ENCODE measurements around the gene STN1.
A peak's percentile ranks its signal among the peaks of the same experiment; 100 is the strongest.

Gene STN1

GRCh38 chr10:103921248-103921647 is 3.3 kb upstream of the STN1 start:
- Mint-ChIP-seq H3K4me3 (no peak overlapping the region), H3K9me3 (no peaks in the 10 kb centered on the region), H3K36me3 (peaks cover 9% of the 10 kb centered on the region), H3K27ac (no peak overlapping the region), H3K4me1 (peaks cover 18% of the 10 kb centered on the region), H3K27me3 (peaks cover 1% of the 10 kb centered on the region)
- CTCF ChIA-PET = interaction anchor here (1.1 to 2.7 kb wide), 11 partner anchors 11 to 201 kb away, joined by 3 to 19 read pairs (median 7); partner anchors contain the start of gene SFR1
- no peak for DNase-seq

GRCh38 chr10:103919648-103920025 is 1.7 kb upstream of the STN1 start:
- Mint-ChIP-seq H3K9me3 (peaks cover 7% of the 10 kb centered on the region), H3K4me1 (peaks cover 34% of the 10 kb centered on the region), H3K4me3 (no peak overlapping the region), H3K36me3 (peaks cover 25% of the 10 kb centered on the region), H3K27ac (no peak overlapping the region), H3K27me3 (no peaks in the 10 kb centered on the region)
- CTCF ChIA-PET = interaction anchor here (0.5 to 2.3 kb wide), 4 partner anchors 10 to 34 kb away, joined by 3 to 6 read pairs (median 4); no protein-coding TSS in a partner anchor
- DNase-seq = no peak

- Mint-ChIP-seq H3K36me3 (peaks cover 41% of the 10 kb centered on the region), H3K27ac (peak overlapping the region; percentile 90), H3K4me3 (peak overlapping the region; percentile 84), H3K9me3 (peaks cover 7% of the 10 kb centered on the region), H3K27me3 (no peaks in the 10 kb centered on the region), H3K4me1 (peaks cover 51% of the 10 kb centered on the region)
- CTCF ChIA-PET = interaction anchor here (1.4 to 2.4 kb wide), 2 partner anchors 16 to 23 kb away, joined by 3 to 12 read pairs; no protein-coding TSS in a partner anchor
- peak; percentile 50 for DNase-seq
Measured at GRCh38 chr10:103917302-103918052, 507 bp downstream of the STN1 start.

- Mint-ChIP-seq H3K4me3 (peak overlapping the region; percentile 84), H3K27me3 (no peaks in the 10 kb centered on the region), H3K36me3 (peaks cover 45% of the 10 kb centered on the region), H3K9me3 (peaks cover 7% of the 10 kb centered on the region), H3K4me1 (peaks cover 57% of the 10 kb centered on the region), H3K27ac (peak overlapping the region; percentile 90)
- DNase-seq = no peak
- CTCF ChIA-PET = interaction anchor here (1.4 to 2.4 kb wide), 3 partner anchors 15 to 27 kb away, joined by 3 to 12 read pairs (median 5); no protein-coding TSS in a partner anchor
Measured at GRCh38 chr10:103916876-103917275, 1.1 kb downstream of the STN1 start.

- Mint-ChIP-seq H3K27me3 (no peaks in the 10 kb centered on the region), H3K4me1 (peaks cover 63% of the 10 kb centered on the region), H3K36me3 (peaks cover 45% of the 10 kb centered on the region), H3K9me3 (peaks cover 7% of the 10 kb centered on the region), H3K27ac (peak overlapping the region; percentile 90), H3K4me3 (peak overlapping the region; percentile 84)
- DNase-seq = no peak
- CTCF ChIA-PET = interaction anchor here (1.6 to 2.4 kb wide), 2 partner anchors 15 to 26 kb away, joined by 5 to 12 read pairs; no protein-coding TSS in a partner anchor
Measured at GRCh38 chr10:103916254-103916653, 1.7 kb downstream of the STN1 start.

GRCh38 chr10:103915796-103916195 is 2.2 kb downstream of the STN1 start:
- Mint-ChIP-seq H3K27ac (peak overlapping the region; percentile 90), H3K9me3 (peaks cover 7% of the 10 kb centered on the region), H3K27me3 (no peaks in the 10 kb centered on the region), H3K36me3 (peaks cover 47% of the 10 kb centered on the region), H3K4me1 (peaks cover 67% of the 10 kb centered on the region), H3K4me3 (peak overlapping the region; percentile 84)
- CTCF ChIA-PET = interaction anchor here (1.6 kb wide), 1 partner anchor 26 kb away, joined by 5 read pairs; no protein-coding TSS in a partner anchor
- DNase-seq = peak; percentile 53

- peaks cover 67% of the 10 kb centered on the region for H3K36me3 Mint-ChIP-seq
- CTCF ChIA-PET = interaction anchor here (1.6 kb wide), 1 partner anchor 25 kb away, joined by 5 read pairs; no protein-coding TSS in a partner anchor
- no peaks in the 10 kb centered on the region for H3K27me3 Mint-ChIP-seq
- no peak overlapping the region for H3K4me3 Mint-ChIP-seq
- no peak for DNase-seq
- H3K27ac Mint-ChIP-seq = peak overlapping the region; percentile 100
- peaks cover 79% of the 10 kb centered on the region for H3K4me1 Mint-ChIP-seq
- peaks cover 7% of the 10 kb centered on the region for H3K9me3 Mint-ChIP-seq
Measured at GRCh38 chr10:103912759-103913158, 5.2 kb downstream of the STN1 start.

GRCh38 chr10:103911021-103911459 is 6.9 kb downstream of the STN1 start:
- peak overlapping the region; percentile 67 for H3K4me3 Mint-ChIP-seq
- peak; percentile 75 for DNase-seq
- CTCF ChIA-PET = interaction anchor here (1.1 to 1.5 kb wide), 3 partner anchors 9 to 23 kb away, joined by 3 to 4 read pairs (median 3); no protein-coding TSS in a partner anchor
- H3K36me3 Mint-ChIP-seq = peaks cover 57% of the 10 kb centered on the region
- H3K27me3 Mint-ChIP-seq = no peaks in the 10 kb centered on the region
- H3K27ac Mint-ChIP-seq = peak overlapping the region; percentile 100
- H3K9me3 Mint-ChIP-seq = peaks cover 7% of the 10 kb centered on the region
- H3K4me1 Mint-ChIP-seq = peaks cover 82% of the 10 kb centered on the region

- H3K4me1 Mint-ChIP-seq = peaks cover 79% of the 10 kb centered on the region
- H3K36me3 Mint-ChIP-seq = peaks cover 55% of the 10 kb centered on the region
- peak overlapping the region; percentile 100 for H3K27ac Mint-ChIP-seq
- H3K4me3 Mint-ChIP-seq = peak overlapping the region; percentile 67
- CTCF ChIA-PET = interaction anchor here (0.9 to 3.2 kb wide), 7 partner anchors 9 to 22 kb away, joined by 3 to 13 read pairs (median 4); no protein-coding TSS in a partner anchor
- DNase-seq = no peak
- H3K27me3 Mint-ChIP-seq = no peaks in the 10 kb centered on the region
- H3K9me3 Mint-ChIP-seq = peaks cover 7% of the 10 kb centered on the region
Measured at GRCh38 chr10:103910442-103911012, 7.5 kb downstream of the STN1 start.

- no peak overlapping the region for H3K4me3 Mint-ChIP-seq
- DNase-seq = no peak
- H3K4me1 Mint-ChIP-seq = peaks cover 73% of the 10 kb centered on the region
- H3K36me3 Mint-ChIP-seq = peaks cover 54% of the 10 kb centered on the region
- CTCF ChIA-PET = no interaction called here
- no peaks in the 10 kb centered on the region for H3K27me3 Mint-ChIP-seq
- no peaks in the 10 kb centered on the region for H3K9me3 Mint-ChIP-seq
- no peak overlapping the region for H3K27ac Mint-ChIP-seq
Measured at GRCh38 chr10:103905441-103905840, 12.5 kb downstream of the STN1 start.

GRCh38 chr10:103901299-103901698 is 16.7 kb downstream of the STN1 start:
- H3K9me3 Mint-ChIP-seq = no peaks in the 10 kb centered on the region
- CTCF ChIA-PET = interaction anchor here (0.8 to 2.0 kb wide), 7 partner anchors 10 to 82 kb away, joined by 3 to 12 read pairs (median 6); partner anchors contain the start of gene STN1
- no peaks in the 10 kb centered on the region for H3K27me3 Mint-ChIP-seq
- peaks cover 51% of the 10 kb centered on the region for H3K4me1 Mint-ChIP-seq
- H3K27ac Mint-ChIP-seq = peak overlapping the region; percentile 8
- H3K36me3 Mint-ChIP-seq = peaks cover 64% of the 10 kb centered on the region
- DNase-seq = no peak
- H3K4me3 Mint-ChIP-seq = no peak overlapping the region

GRCh38 chr10:103899312-103899711 is 18.7 kb downstream of the STN1 start:
- H3K4me1 Mint-ChIP-seq = peaks cover 58% of the 10 kb centered on the region
- no peak overlapping the region for H3K27ac Mint-ChIP-seq
- CTCF ChIA-PET = interaction anchor here (1.0 to 1.2 kb wide), 3 partner anchors 9 to 22 kb away, joined by 3 to 4 read pairs (median 3); no protein-coding TSS in a partner anchor
- H3K36me3 Mint-ChIP-seq = peaks cover 67% of the 10 kb centered on the region
- no peaks in the 10 kb centered on the region for H3K27me3 Mint-ChIP-seq
- no peak for DNase-seq
- no peaks in the 10 kb centered on the region for H3K9me3 Mint-ChIP-seq
- H3K4me3 Mint-ChIP-seq = no peak overlapping the region

GRCh38 chr10:103897241-103897774 is 20.7 kb downstream of the STN1 start:
- H3K4me1 Mint-ChIP-seq = peaks cover 58% of the 10 kb centered on the region
- H3K9me3 Mint-ChIP-seq = no peaks in the 10 kb centered on the region
- peaks cover 68% of the 10 kb centered on the region for H3K36me3 Mint-ChIP-seq
- CTCF ChIA-PET = no interaction called here
- no peak overlapping the region for H3K27ac Mint-ChIP-seq
- DNase-seq = no peak
- no peaks in the 10 kb centered on the region for H3K27me3 Mint-ChIP-seq
- H3K4me3 Mint-ChIP-seq = no peak overlapping the region

GRCh38 chr10:103896225-103896624 is 21.8 kb downstream of the STN1 start:
- Mint-ChIP-seq H3K36me3 (peaks cover 74% of the 10 kb centered on the region), H3K27ac (peak overlapping the region; percentile 84), H3K9me3 (no peaks in the 10 kb centered on the region), H3K4me1 (peaks cover 49% of the 10 kb centered on the region), H3K4me3 (no peak overlapping the region), H3K27me3 (no peaks in the 10 kb centered on the region)
- CTCF ChIA-PET = no interaction called here
- DNase-seq = no peak
